K562 treated with DMSO at 1 percent for 12 hours (cell line): Measurements from ENCODE around the gene EFCAB5. TPM values are rescaled to one million over a fixed set of nuclear protein-coding genes. Genes with fewer than 3 reads are reported as not detected.

ENCODE experiments used
- total RNA-seq: library from RNA; unstranded; fragments of 300-600 nt; gene quantifications from 2 replicates; pipeline ENCODE4 v1.2.3, GENCODE V29; 2022; ENCODE audit not compliant: insufficient read depth

The EFCAB5 gene
- total RNA-seq, result not detected in 2 replicates

DNA sequence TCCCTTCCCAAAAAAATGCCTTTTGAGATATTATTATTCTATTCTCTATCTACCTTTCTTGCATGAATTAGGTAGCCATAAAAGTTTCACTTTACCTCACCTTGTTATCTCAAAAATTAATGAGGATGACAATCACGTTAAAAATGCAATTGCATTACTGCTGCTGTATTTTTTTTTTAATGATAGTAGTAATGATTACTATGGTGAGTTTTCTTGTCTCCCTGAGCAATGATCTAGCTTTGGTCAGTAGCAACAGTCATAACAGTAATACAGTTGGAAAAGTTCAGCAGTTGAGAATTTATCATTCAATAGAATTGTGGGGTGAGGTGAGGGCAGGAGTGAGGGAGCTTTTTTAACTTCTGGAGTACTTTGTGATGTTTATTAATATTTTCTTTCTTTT lies at the start of gene EFCAB5:
Gene EFCAB5 (plus strand): TSS at position 301 of the 400 bp plus-strand sequence. CDS start 163 bp downstream, outside the sequence.

DNA sequence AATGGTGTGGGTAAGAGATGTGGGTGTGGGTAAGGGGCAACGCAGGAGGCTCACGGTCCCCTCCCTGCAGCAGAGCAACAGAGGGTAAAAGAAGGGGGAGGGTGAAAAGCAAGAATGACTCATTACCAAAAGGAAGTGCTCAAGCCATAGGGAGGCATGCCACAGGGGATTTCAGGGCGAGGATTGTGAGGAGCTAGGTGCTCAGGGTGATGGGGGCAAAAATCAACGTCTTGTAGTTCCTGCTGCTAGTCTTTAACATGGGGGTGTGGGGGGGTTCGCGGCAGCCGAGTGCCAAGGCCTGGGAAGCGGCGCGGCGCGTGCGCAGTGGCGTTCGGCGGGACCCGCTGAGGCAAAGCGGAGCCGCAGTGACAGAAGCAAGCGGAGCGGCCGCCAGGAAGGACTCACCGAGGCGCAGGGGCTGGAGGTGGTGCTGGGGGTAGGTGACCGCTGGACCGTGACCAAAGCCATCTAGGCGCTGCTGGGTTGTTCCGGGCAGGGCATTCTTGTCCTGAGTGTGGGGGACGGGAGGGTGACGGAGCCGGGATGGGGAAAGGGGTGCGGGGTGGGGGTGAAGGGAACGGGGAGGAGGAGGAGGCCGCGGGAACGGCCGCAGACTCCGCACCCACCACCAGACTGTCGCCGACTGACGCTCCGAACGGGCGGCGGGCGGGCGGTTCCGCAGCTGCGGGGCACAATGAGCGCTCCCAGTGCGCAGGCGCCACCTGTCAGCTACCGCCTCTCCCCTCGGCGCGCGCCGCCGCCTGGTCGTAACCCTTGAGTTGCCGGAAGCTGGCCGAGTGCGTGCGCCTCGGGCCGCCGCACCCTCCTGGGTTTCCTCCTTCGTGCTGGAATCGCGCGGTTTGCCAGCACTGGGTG lies 11.7 kb upstream of the EFCAB5 start, which contains the start of gene SSH2:
Gene SSH2 (minus strand): TSS at position 696 of the 876 bp plus-strand sequence. CDS start 228 bp downstream, at position 468.

DNA sequence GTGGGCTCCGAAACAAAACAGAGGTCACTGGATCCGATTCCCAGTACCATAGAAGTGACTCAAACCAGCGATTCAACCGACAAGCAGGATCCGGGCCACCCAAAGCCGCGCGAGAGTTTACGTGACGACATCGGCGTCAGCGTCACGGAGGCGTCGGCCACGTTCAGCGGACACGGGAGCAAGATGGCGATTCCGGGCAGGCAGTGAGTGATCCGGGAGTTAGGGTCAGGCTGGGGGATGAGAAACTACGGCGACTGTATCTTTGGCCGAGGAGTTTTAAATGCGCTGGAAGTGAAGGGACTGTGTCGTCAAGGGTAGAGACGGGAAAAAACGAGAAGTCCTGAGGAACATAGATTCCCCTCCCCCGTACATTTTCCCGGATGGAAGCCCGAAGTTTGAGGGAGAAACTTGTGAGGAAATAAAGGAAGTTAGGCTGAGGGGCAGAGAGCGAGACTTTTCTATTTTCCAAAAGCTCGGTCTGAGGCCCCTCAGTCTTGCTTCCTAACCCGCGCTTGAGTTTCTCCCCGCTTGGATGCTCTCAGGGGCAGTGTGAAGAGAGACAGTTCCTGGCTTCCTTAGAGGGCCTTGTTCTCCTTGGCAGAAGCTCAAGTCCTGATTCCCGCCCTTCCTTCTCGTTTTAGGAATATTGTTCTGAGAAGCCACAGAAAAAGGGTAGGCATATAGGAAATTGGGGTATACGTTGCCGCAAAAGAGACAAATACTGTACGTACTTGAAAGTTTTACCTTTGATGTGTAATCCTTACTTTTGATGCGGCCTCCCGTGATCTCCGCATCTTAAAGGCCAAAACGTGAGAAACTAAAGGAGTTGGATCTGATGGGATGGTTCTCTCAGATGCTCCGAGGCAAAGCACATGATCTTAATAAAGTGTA lies 175.5 kb downstream of the EFCAB5 start, which contains the start of gene NSRP1:
Gene NSRP1 (plus strand): TSS at position 156 of the 891 bp plus-strand sequence. CDS start 28 bp downstream, at position 184.

Other genes with a start within 250 kb of the EFCAB5 start
- gene SSH2, start 11.4 kb upstream of the EFCAB5 start, total RNA-seq, result 8.2 and 10.4 TPM in 2 replicates
- gene NSRP1, start 175.2 kb downstream of the EFCAB5 start, total RNA-seq, result 18.2 and 22.9 TPM in 2 replicates